HCT116 (cell line): ENCODE results near the gene KDM5A. TPM values are rescaled to one million over a fixed set of nuclear protein-coding genes. Genes with fewer than 3 reads are reported as not detected.

ENCODE experiments used
- ATAC-seq: fragments of 200-7000 bp; cut with Tn5 transposase; 2 replicates; pipeline ENCODE4 v1.9.1; 2020; ENCODE audit warnings: mild to moderate bottlenecking, moderate library complexity
- Bru-seq: library from RNA; stranded (reverse); fragments of 400-500 nt; gene quantifications from one replicate; lab custom pipeline; 2021; lab: Mats Ljungman, UMichigan
- BruChase-seq, 2 experiments: library from RNA; stranded (reverse); fragments of 400-500 nt; gene quantifications; one replicate each; lab custom pipeline; 2021; lab: Mats Ljungman, UMichigan
- BruUV-seq: library from RNA; stranded (reverse); fragments of 400-500 nt; replicated peaks from 2 replicates; lab custom pipeline; 2021; lab: Mats Ljungman, UMichigan
- CTCF ChIA-PET: fragments of 300-600 bp; sonication (Branson Sonifier 250); formaldehyde crosslinking; loops from one replicate; lab custom pipeline; 2021; ENCODE audit warnings: antibody characterized with exemption; lab: Charles Lee
- POLR2A ChIA-PET: fragments of 300-600, 350-600 bp; sonication (Branson Sonifier 250); formaldehyde crosslinking; loops from one replicate; lab custom pipeline; 2021; ENCODE audit warnings: antibody characterized with exemption; lab: Charles Lee
- RAD21 ChIA-PET, 2 experiments: fragments of 300-600 bp; sonication (Branson Sonifier 250); formaldehyde crosslinking; loops; one replicate each; lab custom pipeline; 2023; ENCODE audit warnings: low total read pairs in 2 of 2; ENCODE audit not compliant: uncharacterized antibody in 2 of 2, unreplicated experiment in 2 of 2, low non-redundant PET in 1 of 2; lab: Charles Lee
- DNase-seq: peaks from one replicate; pipeline ENCODE4 v3.0.0-alpha.2; 2010; ENCODE audit warnings: low read depth, low spot score
- H2AFZ ChIP-seq: fragments of 200-600 bp; shearing (Covaris generic), sonication (generic); 2 replicates; pipeline ENCODE4 v1.6.1; 2017; ENCODE audit warnings: low read depth, mixed run types, mixed read lengths, antibody characterized with exemption, low read length; ENCODE audit not compliant: poor library complexity, severe bottlenecking
- H3K27ac ChIP-seq: 2 replicates; pipeline ENCODE4 v1.5.1; 2012; ENCODE audit warnings: low read depth, low read length
- H3K27me3 ChIP-seq: fragments of 200-600 bp; sonication (generic); 2 replicates; pipeline ENCODE4 v1.6.1; 2016; ENCODE audit warnings: mixed run types, low read length, mixed read lengths; ENCODE audit not compliant: insufficient read depth
- H3K36me3 ChIP-seq, 2 experiments: fragments of 200-500 bp in 1 of 2; fragments of 200-600 bp in 1 of 2; sonication (Bioruptor generic) in 1 of 2; sonication (generic) in 1 of 2; 2 replicates each; pipeline versions ENCODE4 v1.5.1 to v1.6.1; 2014 to 2016; ENCODE audit warnings: low read length in 2 of 2, inconsistent platforms in 1 of 2, mixed read lengths in 1 of 2, mixed run types in 1 of 2; ENCODE audit not compliant: insufficient read depth in 2 of 2, control insufficient read depth in 1 of 2
- H3K4me1 ChIP-seq, 2 experiments: fragments of 200-600 bp in 1 of 2; sonication (generic) in 1 of 2; 2 replicates each; pipeline versions ENCODE4 v1.5.1 to v1.6.1; 2012 to 2017; ENCODE audit warnings: low read length in 2 of 2, inconsistent platforms in 1 of 2, mild to moderate bottlenecking in 1 of 2, mixed read lengths in 1 of 2, mixed run types in 1 of 2, moderate library complexity in 1 of 2; ENCODE audit not compliant: insufficient read depth in 2 of 2, control insufficient read depth in 1 of 2
- H3K4me2 ChIP-seq: fragments of 200-600 bp; sonication (generic); 2 replicates; pipeline ENCODE4 v1.6.1; 2017; ENCODE audit warnings: mixed run types, low read length, mixed read lengths
- H3K4me3 ChIP-seq, 2 experiments: fragments of 200-600 bp in 1 of 2; sonication (generic) in 1 of 2; replicated peaks in 1 of 2; 2 replicates each; pipeline ENCODE4 v1.5.1; 2011 to 2016; ENCODE audit warnings: low read length in 2 of 2, control low read depth in 1 of 2, low read depth in 1 of 2, mild to moderate bottlenecking in 1 of 2, mixed read lengths in 1 of 2, mixed run types in 1 of 2
- H3K79me2 ChIP-seq: fragments of 200-600 bp; sonication (generic); 2 replicates; pipeline ENCODE4 v1.6.1; 2017; ENCODE audit warnings: mild to moderate bottlenecking, mixed run types, low read length, moderate library complexity, mixed read lengths; ENCODE audit not compliant: insufficient read depth
- H3K9ac ChIP-seq: fragments of 200-600 bp; sonication (generic); 2 replicates; pipeline ENCODE4 v1.6.1; 2016; ENCODE audit warnings: low read length, mixed read lengths
- H3K9me2 ChIP-seq: fragments of 200-600 bp; sonication (generic), shearing (Covaris generic); 2 replicates; pipeline ENCODE4 v1.6.1; 2017; ENCODE audit warnings: mixed run types, mild to moderate bottlenecking, moderate library complexity; ENCODE audit not compliant: insufficient read depth
- H3K9me3 ChIP-seq, 2 experiments: fragments of 200-500 bp in 1 of 2; fragments of 200-600 bp in 1 of 2; sonication (Bioruptor generic) in 1 of 2; sonication (generic) in 1 of 2; 2 replicates each; pipeline ENCODE4 v1.6.1; 2014 to 2017; ENCODE audit warnings: low read length in 2 of 2, mixed read lengths in 2 of 2, inconsistent platforms in 1 of 2, low read depth in 1 of 2, mild to moderate bottlenecking in 1 of 2, mixed run types in 1 of 2, moderate library complexity in 1 of 2; ENCODE audit not compliant: control insufficient read depth in 1 of 2, insufficient read depth in 1 of 2
- H4K20me1 ChIP-seq: fragments of 200-600 bp; sonication (generic), shearing (Covaris generic); 2 replicates; pipeline ENCODE4 v1.6.1; 2017; ENCODE audit warnings: mixed run types, mild to moderate bottlenecking, moderate library complexity; ENCODE audit not compliant: insufficient read depth
- ATF3 ChIP-seq: IDR thresholded peaks from 2 replicates; pipeline ENCODE4 v1.6.1; 2012
- CBX3 ChIP-seq: IDR thresholded peaks from 2 replicates; pipeline ENCODE4 v1.6.1; 2012; ENCODE audit warnings: low read depth
- CEBPB ChIP-seq: IDR thresholded peaks from 2 replicates; pipeline ENCODE4 v1.6.1; 2012; ENCODE audit warnings: low read depth
- CTCF ChIP-seq, 3 experiments: fragments of 200-600 bp in 1 of 3; sonication (generic) in 1 of 3; IDR thresholded peaks in 2 of 3; conservative IDR thresholded peaks in 1 of 3; 2 replicates each; pipeline ENCODE4 v1.5.1; 2012 to 2017; ENCODE audit warnings: low read depth in 2 of 3, low read length in 2 of 3, antibody characterized with exemption in 1 of 3, borderline replicate concordance in 1 of 3, control low read depth in 1 of 3, mild to moderate bottlenecking in 1 of 3, mixed read lengths in 1 of 3, mixed run types in 1 of 3, moderate library complexity in 1 of 3; ENCODE audit not compliant: insufficient read depth in 1 of 3
- EGR1 ChIP-seq: IDR thresholded peaks from 2 replicates; pipeline ENCODE4 v1.6.1; 2012; ENCODE audit warnings: low read depth
- ELF1 ChIP-seq: IDR thresholded peaks from 2 replicates; pipeline ENCODE4 v1.6.1; 2012; ENCODE audit warnings: low read depth, borderline replicate concordance
- EZH2 ChIP-seq: fragments of 200-600 bp; sonication (generic); IDR thresholded peaks from 2 replicates; pipeline ENCODE4 v1.6.1; 2017; ENCODE audit warnings: antibody characterized with exemption, mixed run types
- EZH2phosphoT487 ChIP-seq: fragments of 200-600 bp; IDR thresholded peaks from 2 replicates; pipeline ENCODE4 v1.6.1; 2018; ENCODE audit warnings: antibody characterized with exemption, borderline replicate concordance
- JUND ChIP-seq: IDR thresholded peaks from 2 replicates; pipeline ENCODE4 v1.6.1; 2012
- MAX ChIP-seq: IDR thresholded peaks from 2 replicates; pipeline ENCODE4 v1.6.1; 2012
- POLR2A ChIP-seq: IDR thresholded peaks from 2 replicates; pipeline ENCODE4 v1.7.0; 2011; ENCODE audit warnings: borderline replicate concordance; ENCODE audit not compliant: insufficient read depth, insufficient read length; ENCODE audit errors: extremely low read depth
- POLR2AphosphoS5 ChIP-seq: IDR thresholded peaks from 2 replicates; pipeline ENCODE4 v1.6.1; 2011; ENCODE audit warnings: mild to moderate bottlenecking, low read depth, low read length, moderate library complexity
- REST ChIP-seq: IDR thresholded peaks from 2 replicates; pipeline ENCODE4 v1.6.1; 2012; ENCODE audit warnings: low read depth
- SIN3A ChIP-seq: IDR thresholded peaks from 2 replicates; pipeline ENCODE4 v1.6.1; 2012; ENCODE audit warnings: low read depth
- SP1 ChIP-seq: IDR thresholded peaks from 2 replicates; pipeline ENCODE4 v1.6.1; 2012; ENCODE audit warnings: low read depth
- SRF ChIP-seq: IDR thresholded peaks from 2 replicates; pipeline ENCODE4 v1.6.1; 2012; ENCODE audit warnings: low read depth
- TCF7L2 ChIP-seq: IDR thresholded peaks from 2 replicates; pipeline ENCODE4 v1.7.0; 2011; ENCODE audit warnings: borderline replicate concordance, inconsistent platforms; ENCODE audit not compliant: insufficient read depth, insufficient read length; ENCODE audit errors: extremely low read depth
- ZFX ChIP-seq: fragments of 450-650 bp; IDR thresholded peaks from 2 replicates; pipeline ENCODE4 v1.6.1; 2017
- ZNF274 ChIP-seq: fragments of 200-500 bp; sonication (Bioruptor generic); IDR thresholded peaks from 2 replicates; pipeline ENCODE4 v1.6.1; 2014; ENCODE audit warnings: mild to moderate bottlenecking, low read depth, low read length, inconsistent platforms
- intact Hi-C: fragments of 100-400 bp; cut with micrococcal nuclease; formaldehyde crosslinking; loops from 2 replicates; pipeline ENCODE4 v1.10.0; 2022
- long read RNA-seq: library from polyadenylated mRNA; unstranded; transcript quantifications from one replicate; pipeline ENCODE4 v2.0.0, GENCODE V29; 2021; ENCODE audit not compliant: unreplicated experiment
- polyA plus RNA-seq: library from polyadenylated mRNA; unstranded; fragments of >200 nt; gene quantifications from 2 replicates; pipeline ENCODE4 v1.2.1, GENCODE V29; 2012; ENCODE audit warnings: missing spikeins
- total RNA-seq: library from RNA; stranded (reverse); gene quantifications from one replicate; pipeline ENCODE4 v1.2.1, GENCODE V29; 2021; ENCODE audit not compliant: unreplicated experiment

KDM5A gene
- total RNA-seq (49.0 TPM), Bru-seq, nascent RNA (percentile 90 among the genes with signal in this experiment), BruChase-seq, experiment 1, labeled RNA remaining after a 6-hour chase (percentile 86 among the genes with signal in this experiment), BruChase-seq, experiment 2, labeled RNA remaining after a 2-hour chase (percentile 88 among the genes with signal in this experiment)
- 11.3 and 12.1 TPM in 2 replicates for polyA plus RNA-seq
- long read RNA-seq, transcript KDM5A-203 (2 exons, 401 nt), result major isoform, 16 of 63 reads
- long read RNA-seq, partial matches to known transcripts, result 38 of 63 reads
- long read RNA-seq, other reads (novel, unspliced or antisense), result 9 of 63 reads

GRCh38 chr12:389142-390096, at the start of gene KDM5A:
Gene KDM5A, minus strand, starts transcription at chr12:389320. Its CDS starts 229 bp downstream, at chr12:389091.
- CTCF ChIA-PET, result no interaction called here
- H3K79me2 ChIP-seq, result peaks cover 46% of the 10 kb centered on the region
- peak; percentile 90 for DNase-seq
- H3K4me1 ChIP-seq, result peaks cover 12 to 21% of the 10 kb centered on the region in 2 experiments; a peak in 3 of 4 replicates
- H3K27me3 ChIP-seq, result no peaks in the 10 kb centered on the region
- no peaks in the 10 kb centered on the region for H3K9me2 ChIP-seq
- H4K20me1 ChIP-seq, result no peaks in the 10 kb centered on the region
- RAD21 ChIA-PET, result no interaction called here
- H2AFZ ChIP-seq, result peak within 1 kb of the TSS; percentile 72
- BruUV-seq, result no TSS peak
- H3K9me3 ChIP-seq, result no peaks in the 10 kb centered on the region
- peak; percentile 95 for ATAC-seq
- peak within 1 kb of the TSS; percentile 94 for H3K4me2 ChIP-seq
- peak within 1 kb of the TSS; percentile 89 for H3K9ac ChIP-seq
- peak within 1 kb of the TSS; percentile 86 for H3K27ac ChIP-seq
- H3K36me3 ChIP-seq, result peaks cover 0 to 4% of the 10 kb centered on the region in 2 experiments; a peak in 1 of 4 replicates
- intact Hi-C loops, result no loop called here
- POLR2A ChIA-PET, result interaction anchor here (0.7 to 1.4 kb wide), 2 partner anchors 12 to 50 kb away, joined by 3 to 11 read pairs; partner anchors contain the start of gene CCDC77
- peak within 1 kb of the TSS; percentile 82 to 98 for H3K4me3 ChIP-seq
- no peak for TF ChIP-seq EZH2
- peak; percentile 72 for TF ChIP-seq TCF7L2
- peak; percentile 51; the same call in 1 of the 2 replicates for TF ChIP-seq EGR1
- TF ChIP-seq EZH2phosphoT487, result no peak
- TF ChIP-seq POLR2A, result peak; percentile 64
- TF ChIP-seq CEBPB, result no peak
- peak; percentile 79 for TF ChIP-seq ELF1
- peak; percentile 92 for TF ChIP-seq SRF
- TF ChIP-seq MAX, result peak; percentile 92
- peak; percentile 78 for TF ChIP-seq SP1
- TF ChIP-seq POLR2AphosphoS5, result peak; percentile 82
- TF ChIP-seq CBX3, result peak; percentile 90; the same call in 1 of the 2 replicates
- TF ChIP-seq REST, result no peak
- peak; percentile 89 for TF ChIP-seq SIN3A
- peak; percentile 22; the same call in 1 of the 2 replicates for TF ChIP-seq ZFX
- no peak for TF ChIP-seq ATF3
- no peak for TF ChIP-seq JUND
- TF ChIP-seq ZNF274, result no peak
- no peak for TF ChIP-seq CTCF (IDR thresholded peaks at IDR 0.05 in 2 of 3, conservative IDR thresholded peaks at IDR 0.05 in 1 of 3; ENCODE audit: borderline replicate concordance in 1 of 3, insufficient read depth in 1 of 3, low read depth in 2 of 3, low read length in 2 of 3)
